Measurements from ENCODE around the gene LRRC10B. TPM values are rescaled to one million over a fixed set of nuclear protein-coding genes. Genes with fewer than 3 reads are reported as not detected.

The LRRC10B gene
- total and polyA plus RNA-seq, 2 of the 8 experiments (the other 6 are each of a cell fraction or from before 2014, with no cell fraction given): 0.47 to 0.71 TPM

- Histone ChIP-seq H2BK15ac (ENCODE audit: low read length) (no peak overlapping the region), H3K4me3 (ENCODE audit: extremely low read depth in 1 of 4, insufficient read depth in 2 of 4, low read depth in 3 of 4, low read length in 4 of 4) (no peak overlapping the region), H3K14ac (ENCODE audit: insufficient read length) (no peak overlapping the region), H2BK5ac (ENCODE audit: low read depth, low read length) (no peak overlapping the region), H3K4me1 (replicated peaks in 1 of 4; ENCODE audit: control insufficient read depth in 3 of 4, insufficient read depth in 4 of 4, low read length in 3 of 4) (peaks cover 0 to 4% (median 0%) of the 10 kb centered on the region in 4 experiments; a peak in 1 of 7 replicates), H3K36me3 (ENCODE audit: control insufficient read depth in 2 of 4, insufficient read depth in 4 of 4, low read length in 3 of 4) (0 out of 8 replicates have a peak, but pooled peaks cover 0 to 4% (median 0%) of the 10 kb centered on the region in 4 experiments), H3K23me2 (ENCODE audit: low read depth, low read length) (no peaks in the 10 kb centered on the region), H3K9ac (replicated peaks in 1 of 4; ENCODE audit: extremely low read depth in 1 of 4, low read depth in 3 of 4, low read length in 3 of 4) (no peak overlapping the region), H3K27ac (ENCODE audit: low read depth, low read length) (no peak overlapping the region), H3K79me1 (ENCODE audit: low read depth, low read length) (no peaks in the 10 kb centered on the region), H2AK5ac (ENCODE audit: low read depth, low read length) (no peak overlapping the region), H3K4ac (replicated peaks; ENCODE audit: insufficient read length, low read depth, low read length) (no peak overlapping the region), H4K91ac (replicated peaks; ENCODE audit: insufficient read length, low read length) (no peak overlapping the region), H3K56ac (replicated peaks; ENCODE audit: insufficient read length, low read depth, low read length) (no peak overlapping the region), H2BK120ac (replicated peaks; ENCODE audit: low read depth, low read length) (no peak overlapping the region), H3K4me2 (ENCODE audit: insufficient read depth in 1 of 2, low read depth in 2 of 2, low read length in 2 of 2) (no peak overlapping the region), H3K18ac (ENCODE audit: extremely low read depth, low read length) (no peak overlapping the region), H3K23ac (ENCODE audit: insufficient read length) (no peak overlapping the region), H2AFZ (ENCODE audit: low read length) (no peak overlapping the region), H4K20me1 (replicated peaks in 1 of 2; ENCODE audit: control insufficient read depth in 1 of 2, insufficient read depth in 2 of 2, low read length in 2 of 2) (peaks cover 0 to 2% of the 10 kb centered on the region in 2 experiments), H3K79me2 (ENCODE audit: control insufficient read depth in 1 of 2, insufficient read depth in 2 of 2, low read length in 2 of 2) (no peaks in the 10 kb centered on the region), H2BK20ac (ENCODE audit: low read length) (no peak overlapping the region), H3K27me3 (replicated peaks in 1 of 4; ENCODE audit: control insufficient read depth in 3 of 4, extremely low read depth in 1 of 4, insufficient read depth in 3 of 4, low read length in 3 of 4) (no peaks in the 10 kb centered on the region), H4K5ac (ENCODE audit: insufficient read length, low read depth, low read length) (no peak overlapping the region), H2BK12ac (ENCODE audit: low read depth, low read length) (no peak overlapping the region), H3K9me3 (ENCODE audit: insufficient read depth in 2 of 2, low read depth in 1 of 2, low read length in 1 of 2) (no peaks in the 10 kb centered on the region), H4K8ac (ENCODE audit: extremely low read depth, insufficient read depth, low read length) (no peak overlapping the region)
- 94% methylated on average over 3 of the region's 3 CpGs; no CpG with 5 or more reads in 1 of the 2 experiments for WGBS, 2 experiments (ENCODE audit: extremely low coverage in 1 of 2, insufficient coverage in 1 of 2, insufficient read length in 1 of 2, insufficient replicate concordance in 2 of 2, low coverage in 1 of 2, low lambda C conversion rate in 2 of 2, missing lambda C conversion rate in 1 of 2)
- DNase-seq (ENCODE audit: low read depth in 1 of 2, low spot score in 2 of 2) (no peak), FAIRE-seq (no peak)
- TF ChIP-seq TBP (IDR thresholded peaks at IDR 0.05; ENCODE audit: low read depth, low read length) (no peak), TAF1 (IDR thresholded peaks at IDR 0.05; ENCODE audit: low read depth, low read length) (no peak), KDM5A (IDR thresholded peaks at IDR 0.05; ENCODE audit: low read length) (no peak), CTCF (IDR thresholded peaks at IDR 0.05; ENCODE audit: control extremely low read depth in 1 of 3, insufficient read depth in 1 of 3, low read depth in 1 of 3, low read length in 3 of 3) (no peak), CEBPB (IDR thresholded peaks at IDR 0.05; ENCODE audit: low read depth, low read length) (no peak), BCL11A (IDR thresholded peaks at IDR 0.05; ENCODE audit: low read depth in 2 of 2, low read length in 2 of 2) (no peak)
- POLR2A ChIA-PET (ENCODE audit: partially characterized antibody): interaction anchor here (1.4 to 1.9 kb wide), 2 partner anchors 44 to 67 kb away, joined by 3 to 5 read pairs; no protein-coding TSS in a partner anchor
- CTCF ChIA-PET (ENCODE audit: partially characterized antibody): interaction anchor here (0.9 to 57.8 kb wide), 12 partner anchors 9 to 162 kb away, joined by 3 to 2106 read pairs (median 6); partner anchors contain the start of gene LRRC10B
Measured at GRCh38 chr11:61473370-61474012, 35.1 kb upstream of the LRRC10B start.
